Lung (tissue), 12 donors: ENCODE measurements around the gene USP3. TPM values are rescaled to one million over a fixed set of nuclear protein-coding genes. Genes with fewer than 3 reads are reported as not detected.

ENCODE experiments used
- ATAC-seq: fragments of 200-7000 bp; cut with Tn5 transposase; one replicate; pipeline ENCODE4 v1.9.1; 2020; ENCODE audit warnings: moderate number of reproducible peaks; ENCODE audit not compliant: insufficient read depth, low FRiP score
- DNase-seq, 3 donors: peaks; one replicate each; pipeline ENCODE4 v3.0.0-alpha.2; 2013 to 2017
- H3K27ac ChIP-seq, 2 donors: one replicate each; pipeline ENCODE4 v1.5.1; 2013; ENCODE audit warnings: mild to moderate bottlenecking in 2 of 2, moderate library complexity in 2 of 2, control low read depth in 1 of 2, inconsistent platforms in 1 of 2, low read depth in 1 of 2, low read length in 1 of 2
- H3K27me3 ChIP-seq, 3 donors: one replicate each; pipeline ENCODE4 v1.5.1; 2013; ENCODE audit warnings: low read length in 2 of 3; ENCODE audit not compliant: control insufficient read depth in 3 of 3, insufficient read depth in 3 of 3
- H3K36me3 ChIP-seq, 4 donors: one replicate each; pipeline ENCODE4 v1.5.1; 2013; ENCODE audit warnings: low read length in 4 of 4, mild to moderate bottlenecking in 1 of 4, moderate library complexity in 1 of 4; ENCODE audit not compliant: control insufficient read depth in 4 of 4, insufficient read depth in 4 of 4
- H3K4me1 ChIP-seq, 5 donors: one replicate each; pipeline ENCODE4 v1.5.1; 2013; ENCODE audit warnings: low read length in 5 of 5, mild to moderate bottlenecking in 2 of 5, moderate library complexity in 1 of 5; ENCODE audit not compliant: control insufficient read depth in 5 of 5, insufficient read depth in 5 of 5
- H3K4me3 ChIP-seq: one replicate; pipeline ENCODE4 v1.5.1; 2013; ENCODE audit warnings: mild to moderate bottlenecking, control low read depth, moderate library complexity
- H3K9ac ChIP-seq, 2 donors: one replicate each; pipeline ENCODE4 v1.5.1; 2013; ENCODE audit warnings: low read length in 2 of 2, control low read depth in 1 of 2; ENCODE audit not compliant: insufficient read depth in 1 of 2
- H3K9me3 ChIP-seq, 4 donors: one replicate each; pipeline ENCODE4 v1.5.1; 2013; ENCODE audit warnings: low read length in 3 of 4, mild to moderate bottlenecking in 1 of 4, moderate library complexity in 1 of 4; ENCODE audit not compliant: control insufficient read depth in 4 of 4, insufficient read depth in 3 of 4
- CTCF ChIP-seq: IDR thresholded peaks from 2 replicates; pipeline ENCODE4 v1.5.1; 2012; ENCODE audit warnings: mild to moderate bottlenecking; ENCODE audit errors: control extremely low read depth, extremely low read depth
- WGBS, 2 donors: extraction: QIAGEN DNeasy Blood & Tissue Kit; methylation state at CpG; one replicate each; pipeline ENCODE4 v1.1.7; 2013; 5-methylcytosine and 5-hydroxymethylcytosine counted together
- polyA plus RNA-seq, 2 donors: library from polyadenylated mRNA; stranded (reverse); fragments of 200-250 nt; gene quantifications; one replicate each; pipeline ENCODE4 v1.2.1, GENCODE V29; 2013
- total RNA-seq, 2 donors: library from RNA; depleted of rRNA in 1 of 2; stranded (reverse); fragments of >200 nt in 1 of 2; gene quantifications; one replicate each; pipeline ENCODE4 v1.2.1, GENCODE V29; 2014 to 2021
- donor health status: control.
- donor health status: control.
- donor health status: Bipolar disorder and iron deficiency.
- donor health status: healthy.
- donor health status: DM: yes; HTN: yes; CAD: no.

Gene USP3
- total and polyA plus RNA-seq, 4 donors: 29.1 to 95.5 (median 49.9) TPM

- Histone ChIP-seq H3K27ac (peak overlapping the region in 1 of 2 donors; percentile 81), H3K27me3 (peaks cover 0 to 2% (median 0%) of the 10 kb centered on the region in 3 donors), H3K9me3 (no peaks in the 10 kb centered on the region), H3K4me1 (no peaks in the 10 kb centered on the region), H3K4me3 (no peak overlapping the region), H3K9ac (no peak overlapping the region), H3K36me3 (no peaks in the 10 kb centered on the region)
- ATAC-seq: peak; percentile 49
- TF ChIP-seq CTCF: no peak
- DNase-seq: no peak
- 32 to 58% methylated on average over 5 of the region's 5 CpGs for WGBS, 2 donors
Measured at GRCh38 chr15:63491116-63491827, 13.1 kb upstream of the USP3 start.

GRCh38 chr15:63491979-63492378 is 12.4 kb upstream of the USP3 start:
- H3K9ac ChIP-seq: no peak overlapping the region
- DNase-seq (peak; percentile 47 to 58 (median 51)), ATAC-seq (no peak)
- peak overlapping the region in 1 of 2 donors; percentile 41 for H3K27ac ChIP-seq
- no peaks in the 10 kb centered on the region for H3K4me1 ChIP-seq
- no peaks in the 10 kb centered on the region for H3K36me3 ChIP-seq
- no peak overlapping the region for H3K4me3 ChIP-seq
- TF ChIP-seq CTCF: no peak
- H3K9me3 ChIP-seq: no peaks in the 10 kb centered on the region
- H3K27me3 ChIP-seq: peaks cover 0 to 2% (median 0%) of the 10 kb centered on the region in 3 donors
- WGBS, 2 donors: 66 to 72% methylated on average over 6 of the region's 6 CpGs

GRCh38 chr15:63492541-63493077 is 11.8 kb upstream of the USP3 start:
- no peak overlapping the region for H3K27ac ChIP-seq

More at GRCh38 chr15:63492541-63493077, 11.8 kb upstream of the USP3 start:
- Histone ChIP-seq H3K36me3 (no peaks in the 10 kb centered on the region), H3K4me1 (no peaks in the 10 kb centered on the region), H3K27me3 (peaks cover 0 to 2% (median 0%) of the 10 kb centered on the region in 3 donors), H3K9ac (no peak overlapping the region), H3K4me3 (no peak overlapping the region), H3K9me3 (no peaks in the 10 kb centered on the region)
- DNase-seq (no peak), ATAC-seq (no peak)
- no peak for TF ChIP-seq CTCF
- 81 to 91% methylated on average over 8 of the region's 8 CpGs for WGBS, 2 donors
